HepG2 (cell line): Measurements from ENCODE around the gene THSD8. TPM values are rescaled to one million over a fixed set of nuclear protein-coding genes. Genes with fewer than 3 reads are reported as not detected.
A peak's percentile ranks its signal among the peaks of the same experiment; 100 is the strongest.

Experiments used
- ATAC-seq: fragments of 200-7000 bp; cut with Tn5 transposase; 3 replicates; pipeline ENCODE4 v1.9.1; 2020; ENCODE audit warnings: mild to moderate bottlenecking, moderate library complexity
- BruUV-seq: library from RNA; stranded (reverse); fragments of 400-500 nt; replicated peaks from 2 replicates; lab custom pipeline; 2021; lab: Mats Ljungman, UMichigan
- CTCF ChIA-PET: fragments of 300-600 bp; formaldehyde crosslinking; extraction: SDS; loops from one replicate; lab custom pipeline; 2021; ENCODE audit warnings: low total read pairs, inconsistent platforms, low intra/inter-chr PET ratio; lab: Yijun Ruan, JAX
- POLR2A ChIA-PET: fragments of 350-600 bp; sonication (Branson Sonifier 250); formaldehyde crosslinking; loops from one replicate; lab custom pipeline; 2020; ENCODE audit warnings: antibody characterized with exemption, inconsistent platforms; lab: Yijun Ruan, JAX
- DNase-seq: peaks from one replicate; pipeline ENCODE4 v3.0.0-alpha.2; 2015; ENCODE audit warnings: low spot score
- FAIRE-seq: peaks from 3 replicates; lab custom pipeline; 2011; peaks lifted over from hg19 to GRCh38; lab: Jason Lieb, UNC
- H2AFZ ChIP-seq: one replicate; pipeline ENCODE4 v1.6.1; 2011; ENCODE audit warnings: low read length, inconsistent platforms
- H3K27ac ChIP-seq: fragments of 300-600 bp; 3 replicates; pipeline ENCODE4 v1.8.0; 2011; ENCODE audit warnings: mixed run types, mild to moderate bottlenecking, mixed read lengths, low read length, inconsistent platforms; ENCODE audit not compliant: insufficient read depth; ENCODE audit errors: extremely low read length
- H3K27me3 ChIP-seq, 2 experiments: fragments of 200-600 bp in 1 of 2; 2 replicates in 1 of 2; 3 replicates in 1 of 2; pipeline versions ENCODE4 v1.6.0 to v1.8.0; 2011; ENCODE audit warnings: low read length in 2 of 2, mild to moderate bottlenecking in 2 of 2, moderate library complexity in 2 of 2, inconsistent platforms in 1 of 2; ENCODE audit not compliant: insufficient read depth in 2 of 2, control insufficient read depth in 1 of 2
- H3K36me3 ChIP-seq, 2 experiments: fragments of 200-600 bp in 1 of 2; replicated peaks in 1 of 2; 2 replicates in 1 of 2; 3 replicates in 1 of 2; pipeline versions ENCODE4 v1.5.1 to v1.8.0; 2011; ENCODE audit warnings: low read length in 2 of 2, inconsistent platforms in 1 of 2; ENCODE audit not compliant: insufficient read depth in 2 of 2, control insufficient read depth in 1 of 2
- H3K4me1 ChIP-seq: 2 replicates; pipeline ENCODE4 v1.5.1; 2012; ENCODE audit warnings: low read length, inconsistent platforms; ENCODE audit not compliant: insufficient read depth
- H3K4me2 ChIP-seq: 2 replicates; pipeline ENCODE4 v1.6.0; 2011; ENCODE audit warnings: low read depth, low read length, inconsistent platforms
- H3K4me3 ChIP-seq, 3 experiments: fragments of 200-600 bp in 1 of 3; sonication (generic), shearing (Covaris generic) in 1 of 3; replicated peaks in 1 of 3; 2 replicates each; pipeline ENCODE4 v1.5.1; 2011 to 2016; ENCODE audit warnings: low read length in 3 of 3, inconsistent platforms in 2 of 3, low read depth in 2 of 3, mild to moderate bottlenecking in 2 of 3, control low read depth in 1 of 3, mixed read lengths in 1 of 3; ENCODE audit not compliant: insufficient read depth in 1 of 3
- H3K79me2 ChIP-seq: one replicate; pipeline ENCODE4 v1.6.1; 2011; ENCODE audit warnings: low read length, inconsistent platforms; ENCODE audit not compliant: insufficient read depth
- H3K9ac ChIP-seq: 2 replicates; pipeline ENCODE4 v1.6.0; 2011; ENCODE audit warnings: mild to moderate bottlenecking, low read depth, low read length, inconsistent platforms; ENCODE audit not compliant: insufficient read depth
- H3K9me3 ChIP-seq: 2 replicates; pipeline ENCODE4 v1.5.1; 2012; ENCODE audit warnings: mild to moderate bottlenecking, low read length
- H4K20me1 ChIP-seq: 2 replicates; pipeline ENCODE4 v1.6.0; 2011; ENCODE audit warnings: inconsistent platforms, mild to moderate bottlenecking, low read length, moderate library complexity; ENCODE audit not compliant: insufficient read depth
- ASH2L ChIP-seq: fragments of 300-600, 200-600 bp; sonication (generic); IDR thresholded peaks from 2 replicates; pipeline ENCODE4 v1.7.0; 2017; ENCODE audit warnings: low read depth, mild to moderate bottlenecking, moderate library complexity, mixed read lengths, low read length; ENCODE audit not compliant: insufficient read length
- DNMT1 ChIP-seq: sonication (generic); formaldehyde crosslinking; IDR thresholded peaks from 2 replicates; pipeline ENCODE4 v1.5.1; 2020; ENCODE audit warnings: mild to moderate bottlenecking, missing genetic modification reagents
- DZIP1 ChIP-seq: sonication (generic); formaldehyde crosslinking; IDR thresholded peaks from 2 replicates; pipeline ENCODE4 v1.5.0; 2020; ENCODE audit warnings: mild to moderate bottlenecking, missing genetic modification reagents
- HHEX ChIP-seq: IDR thresholded peaks from 2 replicates; pipeline ENCODE4 v1.6.1; 2016; ENCODE audit warnings: control low read depth
- ZMAT5 ChIP-seq: sonication (generic); formaldehyde crosslinking; IDR thresholded peaks from 2 replicates; pipeline ENCODE4 v1.5.0; 2020; ENCODE audit warnings: mild to moderate bottlenecking, low read depth, missing genetic modification reagents, borderline replicate concordance
- ZNF230 ChIP-seq: sonication (generic); formaldehyde crosslinking; IDR thresholded peaks from 2 replicates; pipeline ENCODE4 v1.4.0; 2020; ENCODE audit warnings: mild to moderate bottlenecking, missing genetic modification reagents
- ZNF7 ChIP-seq: IDR thresholded peaks from 2 replicates; pipeline ENCODE4 v1.6.1; 2016; ENCODE audit warnings: missing biosample characterization, missing genetic modification reagents
- WGBS: methylation state at CpG from one replicate; pipeline ENCODE4 v1.1.6; 2017; ENCODE audit warnings: low lambda C conversion rate; 5-methylcytosine and 5-hydroxymethylcytosine counted together
- in situ Hi-C: cut with HindIII; loops from 2 replicates; pipeline ENCODE4 v1.10.0; 2017; ENCODE audit warnings: low pct_unique_long_range_greater_than_20kb; ENCODE audit not compliant: extremely low pct_ligation_motif_present
- intact Hi-C: fragments of 100-400 bp; cut with micrococcal nuclease; formaldehyde crosslinking; loops from one replicate; pipeline ENCODE4 v1.10.0; 2022; ENCODE audit not compliant: unreplicated experiment
- polyA plus RNA-seq, 8 experiments: library from polyadenylated mRNA; depleted of rRNA in 3 of 8; stranded (reverse) in 7 of 8; unstranded in 1 of 8; fragments of >200 nt; fragmentation: Illumina TruSeq in 4 of 8; extraction: Trizol in 4 of 8; gene quantifications; 2 replicates each; pipeline versions ENCODE4 v1.2.1 to v1.2.3, GENCODE V29; 2011 to 2016; ENCODE audit warnings: low read depth in 4 of 8, missing spikeins in 1 of 8, mixed read lengths in 1 of 8; ENCODE audit not compliant: insufficient read depth in 1 of 8
- total RNA-seq, 5 experiments: library from RNA; depleted of rRNA; stranded (reverse); fragments of >200 nt; fragmentation: Illumina TruSeq; extraction: Trizol; gene quantifications; 2 replicates each; pipeline ENCODE4 v1.2.3, GENCODE V29; 2016; ENCODE audit warnings: low read depth in 1 of 5
- TF ChIP-seq, protein P1 (sequence below): sonication (generic); formaldehyde crosslinking; IDR thresholded peaks from 2 replicates; pipeline ENCODE4 v1.9.0; 2022; ENCODE audit warnings: missing genetic modification reagents, mild to moderate bottlenecking, borderline replicate concordance
- TF ChIP-seq, protein P2 (sequence below): sonication (generic); formaldehyde crosslinking; IDR thresholded peaks from 2 replicates; pipeline ENCODE4 v1.5.0; 2020; ENCODE audit warnings: missing genetic modification reagents, mild to moderate bottlenecking, borderline replicate concordance

THSD8 gene
- total and polyA plus RNA-seq, 2 of the 13 experiments (the other 11 are each of a cell fraction or from before 2014, with no cell fraction given): 4.8 to 14.9 TPM

DNA sequence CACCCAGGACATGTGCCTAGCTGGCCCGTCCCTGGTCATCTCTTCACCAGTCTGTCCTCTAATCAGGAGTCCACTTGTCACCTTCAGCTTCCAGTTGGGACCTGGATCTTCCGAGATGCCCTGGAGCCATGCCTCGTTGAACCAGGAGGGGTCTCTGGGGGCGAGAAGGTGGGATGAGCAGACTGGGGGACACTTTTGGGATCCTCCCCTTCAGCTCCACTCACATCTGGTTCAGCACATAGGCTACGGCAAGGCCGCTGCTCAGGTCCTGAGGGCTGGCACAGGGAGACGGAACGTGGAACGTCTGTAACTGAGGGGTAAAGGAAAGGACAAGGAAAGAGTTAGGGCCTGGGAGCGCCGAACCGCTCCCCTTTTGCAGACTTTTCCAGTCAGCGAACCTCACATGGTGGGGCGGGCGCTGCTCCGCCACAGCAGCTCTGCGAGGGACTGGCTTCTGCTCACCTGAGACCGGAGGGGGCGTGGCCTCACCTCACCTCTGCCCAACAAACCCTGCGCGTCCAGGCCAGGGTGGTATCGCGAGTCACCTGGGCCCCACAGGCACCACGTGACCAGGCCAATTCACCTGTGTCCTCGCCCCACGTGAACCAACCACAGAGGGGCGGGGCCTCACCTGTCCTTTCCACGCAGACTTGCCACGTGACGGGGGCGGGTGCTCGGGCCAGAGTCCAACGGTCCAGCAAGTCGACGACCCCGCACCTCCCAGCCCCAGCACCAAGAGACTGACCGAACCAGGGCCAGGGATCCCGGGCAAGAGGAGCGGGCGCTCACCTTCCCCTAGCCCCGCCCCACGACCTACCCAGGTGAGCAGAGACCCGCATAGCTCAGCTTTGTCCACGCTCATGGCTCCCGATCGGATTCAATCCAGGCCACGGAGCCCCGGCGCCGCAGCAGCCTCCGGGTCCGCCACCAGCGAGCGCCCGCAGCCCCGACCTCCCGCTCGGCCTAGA is 27.0 kb upstream of the THSD8 start, which contains the start of gene HOOK2 (continued):
- TF ChIP-seq, protein P1, sequence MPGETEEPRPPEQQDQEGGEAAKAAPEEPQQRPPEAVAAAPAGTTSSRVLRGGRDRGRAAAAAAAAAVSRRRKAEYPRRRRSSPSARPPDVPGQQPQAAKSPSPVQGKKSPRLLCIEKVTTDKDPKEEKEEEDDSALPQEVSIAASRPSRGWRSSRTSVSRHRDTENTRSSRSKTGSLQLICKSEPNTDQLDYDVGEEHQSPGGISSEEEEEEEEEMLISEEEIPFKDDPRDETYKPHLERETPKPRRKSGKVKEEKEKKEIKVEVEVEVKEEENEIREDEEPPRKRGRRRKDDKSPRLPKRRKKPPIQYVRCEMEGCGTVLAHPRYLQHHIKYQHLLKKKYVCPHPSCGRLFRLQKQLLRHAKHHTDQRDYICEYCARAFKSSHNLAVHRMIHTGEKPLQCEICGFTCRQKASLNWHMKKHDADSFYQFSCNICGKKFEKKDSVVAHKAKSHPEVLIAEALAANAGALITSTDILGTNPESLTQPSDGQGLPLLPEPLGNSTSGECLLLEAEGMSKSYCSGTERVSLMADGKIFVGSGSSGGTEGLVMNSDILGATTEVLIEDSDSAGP (CRISPR knock-in tag): peak; percentile 61; the same call in 1 of the 2 replicates

GRCh38 chr19:12777217-12778016 is 24.5 kb upstream of the THSD8 start:
- Histone ChIP-seq H4K20me1 (no peaks in the 10 kb centered on the region), H2AFZ (no peak overlapping the region), H3K9ac (peak overlapping the region; percentile 53), H3K27me3 (no peaks in the 10 kb centered on the region; a peak in 1 of 5 replicates), H3K36me3 (no peaks in the 10 kb centered on the region), H3K4me2 (peak overlapping the region; percentile 91), H3K4me1 (peaks cover 43% of the 10 kb centered on the region), H3K79me2 (no peaks in the 10 kb centered on the region), H3K9me3 (no peaks in the 10 kb centered on the region), H3K4me3 (peak overlapping the region; percentile 76 to 80 (median 79)), H3K27ac (no peak overlapping the region)
- FAIRE-seq (no peak), ATAC-seq (peak; percentile 66), DNase-seq (peak; percentile 50)
- in situ Hi-C loops: no loop called here
- intact Hi-C loops: loop anchor here (1.0 kb wide), 1 partner anchor 19 kb away; no protein-coding TSS in a partner anchor
- BruUV-seq: no TSS peak
- WGBS: 24% methylated on average over 21 of the region's 43 CpGs
- ChIA-PET CTCF (interaction anchor here (0.8 to 3.9 kb wide), 6 partner anchors 11 to 70 kb away, joined by 3 to 54 read pairs (median 4); no protein-coding TSS in a partner anchor), POLR2A (interaction anchor here (0.5 to 6.4 kb wide), 9 partner anchors 10 to 255 kb away, joined by 3 to 124 read pairs (median 8); partner anchors contain the start of gene JUNB)
- TF ChIP-seq HHEX (CRISPR knock-in tag) (no peak), ZNF230 (CRISPR knock-in tag) (no peak), DZIP1 (CRISPR knock-in tag) (no peak), ZMAT5 (no peak), ZNF7 (CRISPR knock-in tag) (no peak), ASH2L (no peak), DNMT1 (no peak)
- TF ChIP-seq, protein P2, sequence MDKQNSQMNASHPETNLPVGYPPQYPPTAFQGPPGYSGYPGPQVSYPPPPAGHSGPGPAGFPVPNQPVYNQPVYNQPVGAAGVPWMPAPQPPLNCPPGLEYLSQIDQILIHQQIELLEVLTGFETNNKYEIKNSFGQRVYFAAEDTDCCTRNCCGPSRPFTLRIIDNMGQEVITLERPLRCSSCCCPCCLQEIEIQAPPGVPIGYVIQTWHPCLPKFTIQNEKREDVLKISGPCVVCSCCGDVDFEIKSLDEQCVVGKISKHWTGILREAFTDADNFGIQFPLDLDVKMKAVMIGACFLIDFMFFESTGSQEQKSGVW (CRISPR knock-in tag): no peak
